ENCODE measurements around the gene F7.

GRCh38 chr13:113145496-113145895, 39.9 kb downstream of the F7 start:
- TF ChIP-seq CTCF (IDR thresholded peaks at IDR 0.05) = no peak
- no peak for TF ChIP-seq POLR2A (IDR thresholded peaks at IDR 0.05)
